IMR-90 (cell line): ENCODE results near the gene VPS37C. TPM values are rescaled to one million over a fixed set of nuclear protein-coding genes. Genes with fewer than 3 reads are reported as not detected.

ENCODE experiments used
- ATAC-seq: fragments of 200-7000 bp; cut with Tn5 transposase; 2 replicates; pipeline ENCODE4 v1.9.1; 2020; ENCODE audit warnings: low read depth, mild to moderate bottlenecking, moderate library complexity
- BruUV-seq: library from RNA; stranded (reverse); fragments of 400-500 nt; replicated peaks from 2 replicates; lab custom pipeline; 2021; lab: Mats Ljungman, UMichigan
- CTCF ChIA-PET: fragments of 300-600 bp; formaldehyde crosslinking; extraction: SDS; loops from one replicate; lab custom pipeline; 2021; ENCODE audit warnings: antibody characterized with exemption; lab: Yijun Ruan, JAX
- POLR2A ChIA-PET: fragments of 300-600 bp; sonication (Branson Sonifier 250); formaldehyde crosslinking; loops from one replicate; lab custom pipeline; 2022; ENCODE audit warnings: antibody characterized with exemption; ENCODE audit not compliant: unreplicated experiment; lab: Charles Lee
- DNase-seq: peaks from one replicate; pipeline ENCODE4 v3.0.0; 2013
- H2AFZ ChIP-seq: replicated peaks from 2 replicates; pipeline ENCODE3; 2013; ENCODE audit warnings: low read length, mild to moderate bottlenecking; ENCODE audit not compliant: poor library complexity
- H2AK5ac ChIP-seq: 2 replicates; pipeline ENCODE4 v1.6.1; 2013; ENCODE audit warnings: low read depth, low read length, inconsistent platforms
- H2AK9ac ChIP-seq: replicated peaks from 2 replicates; pipeline ENCODE3; 2013; ENCODE audit warnings: mild to moderate bottlenecking, low read depth, low read length, moderate library complexity; ENCODE audit not compliant: poor library complexity
- H2BK120ac ChIP-seq: 2 replicates; pipeline ENCODE4 v1.6.1; 2013; ENCODE audit warnings: low read depth, low read length, inconsistent platforms
- H2BK15ac ChIP-seq: 3 replicates; pipeline ENCODE4 v1.6.1; 2013; ENCODE audit warnings: low read depth, low read length, inconsistent platforms
- H2BK20ac ChIP-seq: 2 replicates; pipeline ENCODE4 v1.6.1; 2013; ENCODE audit warnings: low read depth, mild to moderate bottlenecking, inconsistent platforms, low read length, moderate library complexity
- H2BK5ac ChIP-seq: 2 replicates; pipeline ENCODE4 v1.6.1; 2013; ENCODE audit warnings: mild to moderate bottlenecking, low read depth, low read length, inconsistent platforms; ENCODE audit not compliant: poor library complexity, severe bottlenecking
- H3K14ac ChIP-seq: replicated peaks from 2 replicates; pipeline ENCODE4 v1.6.1; 2013; ENCODE audit warnings: low read depth, low read length, inconsistent platforms
- H3K18ac ChIP-seq: 2 replicates; pipeline ENCODE4 v1.6.1; 2013; ENCODE audit warnings: low read depth, low read length, control low read depth
- H3K23ac ChIP-seq: 2 replicates; pipeline ENCODE4 v1.6.1; 2013; ENCODE audit warnings: low read depth, low read length, inconsistent platforms
- H3K27ac ChIP-seq: 2 replicates; pipeline ENCODE4 v1.5.1; 2013; ENCODE audit warnings: mild to moderate bottlenecking, control low read depth, low read length; ENCODE audit not compliant: insufficient read depth
- H3K27me3 ChIP-seq: 2 replicates; pipeline ENCODE4 v1.6.1; 2013; ENCODE audit warnings: low read length; ENCODE audit not compliant: control insufficient read depth, insufficient read depth
- H3K36me3 ChIP-seq: 2 replicates; pipeline ENCODE4 v1.6.1; 2013; ENCODE audit warnings: low read length, mixed read lengths; ENCODE audit not compliant: control insufficient read depth, insufficient read depth
- H3K4ac ChIP-seq: 2 replicates; pipeline ENCODE4 v1.6.1; 2013; ENCODE audit warnings: low read depth, low read length, inconsistent platforms
- H3K4me1 ChIP-seq: 2 replicates; pipeline ENCODE4 v1.6.1; 2013; ENCODE audit warnings: low read length, mixed read lengths; ENCODE audit not compliant: control insufficient read depth, insufficient read depth
- H3K4me2 ChIP-seq: 2 replicates; pipeline ENCODE4 v1.6.1; 2013; ENCODE audit warnings: low read depth, mild to moderate bottlenecking, control low read depth, low read length, moderate library complexity
- H3K4me3 ChIP-seq: 2 replicates; pipeline ENCODE4 v1.5.1; 2013; ENCODE audit warnings: low read depth, mild to moderate bottlenecking, control low read depth, low read length, moderate library complexity; ENCODE audit not compliant: insufficient read depth
- H3K56ac ChIP-seq: 2 replicates; pipeline ENCODE4 v1.6.1; 2013; ENCODE audit warnings: low read length, inconsistent platforms; ENCODE audit not compliant: insufficient read depth; ENCODE audit errors: extremely low read depth
- H3K79me1 ChIP-seq, 2 experiments: 2 replicates each; pipeline ENCODE4 v1.6.1; 2013; ENCODE audit warnings: low read length in 2 of 2, inconsistent platforms in 1 of 2, low read depth in 1 of 2
- H3K9ac ChIP-seq: 2 replicates; pipeline ENCODE4 v1.6.1; 2013; ENCODE audit warnings: low read depth, low read length, control low read depth
- H3K9me1 ChIP-seq: 2 replicates; pipeline ENCODE4 v1.6.1; 2013; ENCODE audit warnings: low read length, inconsistent platforms; ENCODE audit not compliant: insufficient read depth
- H3K9me3 ChIP-seq: 2 replicates; pipeline ENCODE4 v1.6.1; 2013; ENCODE audit warnings: low read length; ENCODE audit not compliant: control insufficient read depth, insufficient read depth
- H4K20me1 ChIP-seq: 2 replicates; pipeline ENCODE4 v1.6.1; 2013; ENCODE audit warnings: low read length, inconsistent platforms; ENCODE audit not compliant: insufficient read depth
- H4K5ac ChIP-seq: 2 replicates; pipeline ENCODE4 v1.6.1; 2013; ENCODE audit warnings: mild to moderate bottlenecking, low read depth, low read length, control low read depth
- H4K8ac ChIP-seq, 2 experiments: 2 replicates each; pipeline ENCODE4 v1.6.1; 2013; ENCODE audit warnings: low read depth in 2 of 2, low read length in 2 of 2, control low read depth in 1 of 2, inconsistent platforms in 1 of 2
- H4K91ac ChIP-seq: 2 replicates; pipeline ENCODE4 v1.6.1; 2013; ENCODE audit warnings: low read depth, low read length, inconsistent platforms; ENCODE audit not compliant: insufficient read depth
- BHLHE40 ChIP-seq: fragments of 150-350 bp; IDR thresholded peaks from 2 replicates; pipeline ENCODE4 v1.6.1; 2016; ENCODE audit warnings: mild to moderate bottlenecking, low read depth, low read length
- CTCF ChIP-seq: conservative IDR thresholded peaks from 2 replicates; pipeline ENCODE4 v1.5.1; 2012; ENCODE audit warnings: mild to moderate bottlenecking, low read depth, low read length, improper control_type of control experiment
- ELK1 ChIP-seq: fragments of 150-350 bp; IDR thresholded peaks from 2 replicates; pipeline ENCODE4 v1.6.1; 2016; ENCODE audit warnings: low read depth, mild to moderate bottlenecking, low read length, moderate library complexity, borderline replicate concordance
- FOS ChIP-seq: fragments of 150-350 bp; IDR thresholded peaks from 2 replicates; pipeline ENCODE4 v1.6.1; 2016; ENCODE audit warnings: low read depth, low read length
- MAFK ChIP-seq: IDR thresholded peaks from 2 replicates; pipeline ENCODE4 v1.6.1; 2012; ENCODE audit warnings: low read depth, low read length, improper control_type of control experiment
- MAZ ChIP-seq: IDR thresholded peaks from 2 replicates; pipeline ENCODE4 v1.6.1; 2012; ENCODE audit warnings: low read depth, mild to moderate bottlenecking, low read length, improper control_type of control experiment, moderate library complexity, borderline replicate concordance
- NFE2L2 ChIP-seq: fragments of 150-350 bp; IDR thresholded peaks from 2 replicates; pipeline ENCODE4 v1.6.1; 2016; ENCODE audit warnings: low read depth, mild to moderate bottlenecking, low read length
- POLR2A ChIP-seq: IDR thresholded peaks from 2 replicates; pipeline ENCODE4 v1.6.1; 2012; ENCODE audit warnings: mild to moderate bottlenecking, low read depth, low read length
- RAD21 ChIP-seq: IDR thresholded peaks from 2 replicates; pipeline ENCODE4 v1.6.1; 2012; ENCODE audit warnings: low read length, improper control_type of control experiment
- RCOR1 ChIP-seq: IDR thresholded peaks from 2 replicates; pipeline ENCODE4 v1.6.1; 2012; ENCODE audit warnings: mild to moderate bottlenecking, low read length, improper control_type of control experiment; ENCODE audit not compliant: insufficient replicate concordance
- RFX5 ChIP-seq: IDR thresholded peaks from 2 replicates; pipeline ENCODE4 v1.8.0; 2012; ENCODE audit warnings: low read depth, mild to moderate bottlenecking, low read length, moderate library complexity
- SMC3 ChIP-seq: fragments of 150-350 bp; IDR thresholded peaks from 2 replicates; pipeline ENCODE4 v1.6.1; 2016; ENCODE audit warnings: low read depth, mild to moderate bottlenecking, antibody characterized with exemption, low read length, moderate library complexity
- USF2 ChIP-seq: fragments of 150-350 bp; IDR thresholded peaks from 2 replicates; pipeline ENCODE4 v1.6.1; 2017; ENCODE audit warnings: mild to moderate bottlenecking, antibody characterized with exemption, low read length, low read depth
- WGBS, 2 experiments: methylation state at CpG; one replicate each; pipeline versions ENCODE4 v1.1.5 to v1.1.7; 2013; ENCODE audit warnings: missing lambda C conversion rate in 2 of 2; ENCODE audit not compliant: insufficient read length in 1 of 2; ENCODE audit errors: extremely low coverage in 2 of 2; 5-methylcytosine and 5-hydroxymethylcytosine counted together
- dilution Hi-C: fragments of 300-500 bp; cut with HindIII; formaldehyde crosslinking; loops from one replicate; pipeline ENCODE4 v1.14.3; 2018; ENCODE audit warnings: low sequenced_read_pairs; ENCODE audit not compliant: unreplicated experiment
- in situ Hi-C: fragments of 300-500 bp; cut with MboI; formaldehyde crosslinking; loops from 3 replicates; pipeline ENCODE4 v1.14.3; 2019; ENCODE audit warnings: low sequenced_read_pairs, inconsistent platforms, mixed read lengths
- intact Hi-C: fragments of 100-400 bp; cut with micrococcal nuclease; formaldehyde crosslinking; loops from 2 replicates; pipeline ENCODE4 v1.10.0; 2022
- polyA plus RNA-seq, 3 experiments: library from polyadenylated mRNA; depleted of rRNA; stranded (reverse); fragments of >200 nt; gene quantifications; 2 replicates each; pipeline ENCODE4 v1.2.3, GENCODE V29; 2012; ENCODE audit warnings: low replicate concordance in 1 of 3
- total RNA-seq: library from RNA; depleted of rRNA; stranded (reverse); fragments of >200 nt; gene quantifications from 2 replicates; pipeline ENCODE4 v1.2.3, GENCODE V29; 2012

VPS37C gene
- total and polyA plus RNA-seq, 2 of the 4 experiments (the other 2 are of a cell fraction), result 3.2 to 13.2 TPM

- no peak overlapping the region for H4K8ac ChIP-seq
- 100% methylated on average over 4 of the region's 14 CpGs; no CpG with 5 or more reads in 1 of the 2 experiments for WGBS, 2 experiments
- no peak overlapping the region for H2BK15ac ChIP-seq
- no peak overlapping the region for H3K18ac ChIP-seq
- H4K91ac ChIP-seq, result no peak overlapping the region
- no peak overlapping the region for H2AK9ac ChIP-seq
- peaks cover 10% of the 10 kb centered on the region for H3K4me1 ChIP-seq
- dilution Hi-C loops, result no loop called here
- H4K5ac ChIP-seq, result no peak overlapping the region
- no peak overlapping the region for H3K4me2 ChIP-seq
- CTCF ChIA-PET, result no interaction called here
- POLR2A ChIA-PET, result no interaction called here
- H3K27me3 ChIP-seq, result no peaks in the 10 kb centered on the region
- H4K20me1 ChIP-seq, result peaks cover 42% of the 10 kb centered on the region
- H3K9me1 ChIP-seq, result peaks cover 11% of the 10 kb centered on the region; the same call in 1 of the 2 replicates
- DNase-seq, result no peak
- no peak overlapping the region for H3K27ac ChIP-seq
- TF ChIP-seq MAFK (no peak), RAD21 (no peak), SMC3 (no peak), BHLHE40 (no peak), MAZ (no peak), CTCF (no peak), USF2 (no peak), RCOR1 (no peak), FOS (no peak), NFE2L2 (no peak), ELK1 (no peak), POLR2A (no peak), RFX5 (no peak)
- H3K56ac ChIP-seq, result no peak overlapping the region
- no peak overlapping the region for H2AK5ac ChIP-seq
- no peak overlapping the region for H2BK120ac ChIP-seq
- peaks cover 3 to 27% of the 10 kb centered on the region in 2 experiments; a peak in 2 of 4 replicates for H3K79me1 ChIP-seq
- H2AFZ ChIP-seq, result no peak overlapping the region
- H3K36me3 ChIP-seq, result peaks cover 16% of the 10 kb centered on the region; the same call in 1 of the 2 replicates
- no peaks in the 10 kb centered on the region for H3K9me3 ChIP-seq
- no peak overlapping the region for H3K4ac ChIP-seq
- BruUV-seq, result no TSS peak
- H3K9ac ChIP-seq, result no peak overlapping the region
- H2BK20ac ChIP-seq, result no peak overlapping the region
- no peak overlapping the region for H3K23ac ChIP-seq
- no peak overlapping the region for H3K14ac ChIP-seq
- no peak for ATAC-seq
- in situ Hi-C loops, result no loop called here
- no peak overlapping the region for H3K4me3 ChIP-seq
- H2BK5ac ChIP-seq, result no peak overlapping the region
- intact Hi-C loops, result loop anchor here (2.0 kb wide), 1 partner anchor 301 kb away; no protein-coding TSS in a partner anchor
Observed at GRCh38 chr11:61131586-61131985, 29.6 kb downstream of the VPS37C start.
